Omental fat pad (tissue), 4 donors: Measurements from ENCODE around the gene SFXN1. TPM values are rescaled to one million over a fixed set of nuclear protein-coding genes. Genes with fewer than 3 reads are reported as not detected.

Source experiments
- ATAC-seq: fragments of 150-250 bp; one replicate; pipeline ENCODE4 v1.9.1; 2016; ENCODE audit warnings: mild to moderate bottlenecking, moderate library complexity; ENCODE audit not compliant: low FRiP score
- DNase-seq: peaks from one replicate; pipeline ENCODE4 v3.0.0-alpha.2; 2019; ENCODE audit warnings: low spot score
- CTCF ChIP-seq, 3 donors: fragments of 450-650 bp; IDR thresholded peaks; one replicate each; pipeline ENCODE4 v1.5.1; 2016 to 2017; ENCODE audit warnings: antibody characterized with exemption in 3 of 3, mild to moderate bottlenecking in 3 of 3, moderate library complexity in 2 of 3
- total RNA-seq, 4 donors: library from RNA; depleted of rRNA; stranded (reverse); fragments of >200 nt; gene quantifications; one replicate each; pipeline ENCODE4 v1.1.0, GENCODE V29; 2016

Gene SFXN1
- total RNA-seq, 4 donors from 2014 or later, result 18.8 to 32.6 (median 23.7) TPM

DNA sequence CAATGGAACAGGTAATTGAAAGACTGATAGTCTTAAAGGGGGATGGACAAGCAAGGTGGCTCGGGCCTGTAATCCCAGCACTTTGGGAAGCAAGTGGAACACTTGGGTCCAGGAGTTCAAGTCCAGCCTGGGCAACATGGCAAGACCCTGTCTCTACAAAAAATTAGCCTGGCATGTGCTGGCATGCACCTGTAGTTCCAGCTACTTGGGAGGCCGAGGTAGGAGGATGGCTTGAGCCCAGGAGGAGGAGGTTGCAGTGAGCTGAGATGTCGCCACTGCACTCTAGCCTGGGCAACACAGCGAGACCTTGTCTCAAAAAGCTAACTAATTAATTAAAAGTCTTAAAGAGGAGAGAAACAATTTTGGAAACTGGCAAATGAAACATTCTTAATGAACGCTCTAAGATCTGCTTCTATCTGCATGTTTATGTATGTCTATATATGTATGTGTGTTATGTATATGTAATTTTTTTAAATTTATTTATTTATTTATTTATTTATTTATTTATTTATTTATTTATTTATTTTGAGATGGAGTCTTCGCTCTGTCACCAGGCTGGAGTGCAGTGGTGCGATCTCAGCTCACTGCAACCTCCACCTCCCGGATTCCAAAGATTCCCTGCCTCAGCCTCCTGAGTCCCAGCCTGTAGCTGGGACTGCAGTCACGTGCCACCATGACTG, 80.6 kb downstream of the SFXN1 start:
- TF ChIP-seq CTCF (IDR thresholded peaks at IDR 0.05), result no peak
- ATAC-seq, result no peak

DNA sequence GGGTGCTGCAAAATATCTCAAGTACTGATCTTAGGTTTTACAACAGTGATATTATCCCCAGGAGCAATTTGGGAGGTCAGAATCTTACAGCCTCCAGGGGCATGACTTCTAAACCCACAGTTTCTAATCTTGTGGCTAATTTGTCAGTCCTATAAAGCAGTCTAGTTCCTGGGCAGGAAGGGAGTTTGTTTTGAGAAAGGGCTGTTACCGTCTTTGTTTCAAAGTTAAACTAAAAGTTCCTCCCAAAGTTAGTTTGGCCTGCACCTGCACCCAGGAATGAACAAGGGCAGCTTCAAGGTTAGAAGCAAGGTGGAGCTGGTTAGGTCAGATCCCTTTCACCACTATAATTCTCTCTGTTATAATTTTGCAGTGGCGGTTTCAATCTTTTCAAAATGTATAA, 81.7 kb downstream of the SFXN1 start:
- ATAC-seq (no peak), DNase-seq (no peak)
- no peak for TF ChIP-seq CTCF (IDR thresholded peaks at IDR 0.05)

More for the DNA sequence above, 80.6 kb downstream of the SFXN1 start:
- no peak for DNase-seq

DNA sequence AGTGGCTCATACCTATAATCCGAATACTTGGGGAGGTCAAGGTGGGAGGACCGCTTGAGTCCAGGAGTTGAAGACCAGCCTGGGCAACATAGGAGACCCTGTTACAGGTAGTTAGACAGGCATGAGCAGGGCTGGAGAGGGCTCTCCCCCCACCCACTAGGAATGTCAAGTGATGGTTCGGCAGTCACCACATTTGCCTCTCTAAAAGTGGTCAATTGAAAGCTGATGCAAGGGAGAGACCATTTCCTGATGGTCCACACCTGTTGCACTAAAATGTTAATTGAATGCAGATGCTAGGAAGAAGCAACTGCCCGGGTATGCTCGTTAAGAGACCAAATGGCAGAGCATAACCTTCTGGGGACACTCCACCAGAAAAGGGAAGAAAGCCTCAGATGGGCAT, 82.7 kb downstream of the SFXN1 start:
- no peak for TF ChIP-seq CTCF (IDR thresholded peaks at IDR 0.05)
- DNase-seq, result no peak

GRCh38 chr5:175564716-175565115, 86.4 kb downstream of the SFXN1 start:
- DNase-seq (no peak), ATAC-seq (no peak)
- TF ChIP-seq CTCF (IDR thresholded peaks at IDR 0.05), result no peak

More for the DNA sequence above, 82.7 kb downstream of the SFXN1 start:
- ATAC-seq, result no peak

DNA sequence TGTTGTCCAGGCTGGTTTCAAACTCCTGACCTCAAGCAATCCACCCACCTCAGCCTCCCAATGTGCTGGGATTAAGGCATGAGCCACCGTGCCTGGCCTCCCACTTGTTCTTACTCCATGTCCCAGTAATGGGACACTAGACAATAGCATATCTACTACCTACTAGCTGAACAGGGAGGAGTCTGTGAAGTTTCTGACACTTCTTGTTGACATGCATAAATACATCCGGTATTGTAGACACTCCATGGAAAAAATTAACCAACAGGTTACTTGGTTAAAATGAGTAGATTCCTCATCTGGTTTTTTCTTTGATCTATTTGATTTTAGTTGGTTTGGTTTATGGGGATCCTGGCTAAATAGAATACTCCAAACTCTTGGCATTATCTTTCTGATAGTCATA, 88.3 kb downstream of the SFXN1 start:
- no peak for ATAC-seq

DNA sequence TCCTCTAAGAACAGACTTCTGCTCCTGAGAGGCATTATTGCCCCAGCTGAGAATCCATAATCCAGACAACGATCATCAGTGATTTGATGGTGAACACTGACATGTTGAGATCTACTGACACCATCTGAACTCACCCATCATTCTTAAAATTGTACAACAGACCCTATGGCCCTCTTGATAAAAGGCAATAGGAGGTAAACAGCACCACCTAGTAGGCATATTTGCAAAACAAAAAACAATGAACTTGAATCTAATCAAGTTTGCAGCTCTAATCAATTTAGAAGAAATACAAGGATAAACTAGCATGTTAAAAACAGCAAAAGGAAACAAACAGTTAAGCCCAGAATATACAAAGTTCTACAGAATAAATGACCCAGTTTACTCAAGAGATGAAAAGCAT, 89.6 kb downstream of the SFXN1 start:
- no peak for ATAC-seq

More for the DNA sequence above, 88.3 kb downstream of the SFXN1 start:
- no peak for TF ChIP-seq CTCF (IDR thresholded peaks at IDR 0.05)
- no peak for DNase-seq

More for the DNA sequence above, 89.6 kb downstream of the SFXN1 start:
- TF ChIP-seq CTCF (IDR thresholded peaks at IDR 0.05), result no peak
- no peak for DNase-seq
